ENCODE data around the gene PPP1R3F.
"Not testable (repeated sequence)": the region's sequence is repeated elsewhere in the genome, so short reads cannot be mapped to it uniquely, and the experiment has no call there.

The PPP1R3F gene

DNA sequence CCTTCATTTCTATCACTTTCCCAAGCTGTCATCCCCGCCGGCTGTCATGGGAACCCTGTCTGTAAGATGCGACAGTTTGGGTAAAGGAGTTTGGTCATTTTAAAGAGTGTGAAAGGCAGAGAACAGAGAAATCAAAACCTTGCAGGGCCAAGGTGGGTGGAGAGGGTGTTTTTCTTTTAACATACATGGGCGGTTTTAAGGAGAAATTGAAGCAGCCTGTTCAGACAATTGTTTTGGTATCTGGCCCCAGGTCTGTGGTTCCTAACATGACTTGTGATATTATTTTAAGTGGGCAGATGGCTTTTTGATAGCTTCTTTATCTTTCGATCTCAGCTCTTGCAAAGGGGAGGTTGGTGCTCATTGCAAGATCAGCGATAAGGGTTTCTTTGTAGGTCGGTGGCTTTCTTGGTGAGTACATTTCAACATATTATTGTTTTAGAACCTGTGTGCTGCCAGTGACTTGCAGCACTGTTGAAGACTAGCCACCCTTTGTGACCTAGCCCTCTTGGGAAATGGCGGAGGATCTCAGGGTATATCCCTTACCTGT lies 3.7 kb downstream of the PPP1R3F start:
- no peak for DNase-seq (ENCODE audit: low spot score)

DNA sequence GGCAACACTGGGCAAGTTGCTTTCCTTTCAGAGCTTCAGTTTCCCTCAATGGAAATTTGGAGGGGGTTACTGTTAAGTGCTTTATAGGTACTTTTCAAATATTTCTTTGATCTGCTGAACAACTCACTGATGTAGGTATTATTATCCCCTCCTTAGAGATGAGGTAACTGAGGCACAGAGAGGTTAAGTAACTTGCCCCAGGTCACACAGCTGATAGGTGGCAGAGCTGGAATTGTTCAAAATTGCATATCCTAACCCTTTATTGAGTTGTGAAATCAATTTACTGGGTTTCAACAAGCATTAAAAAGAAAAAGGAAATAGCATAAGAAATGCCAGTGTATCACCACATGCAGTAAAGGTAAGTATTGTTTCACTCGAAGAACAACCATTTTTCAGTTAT lies 6.6 kb downstream of the PPP1R3F start:
- no peak for DNase-seq (ENCODE audit: low spot score)

DNA sequence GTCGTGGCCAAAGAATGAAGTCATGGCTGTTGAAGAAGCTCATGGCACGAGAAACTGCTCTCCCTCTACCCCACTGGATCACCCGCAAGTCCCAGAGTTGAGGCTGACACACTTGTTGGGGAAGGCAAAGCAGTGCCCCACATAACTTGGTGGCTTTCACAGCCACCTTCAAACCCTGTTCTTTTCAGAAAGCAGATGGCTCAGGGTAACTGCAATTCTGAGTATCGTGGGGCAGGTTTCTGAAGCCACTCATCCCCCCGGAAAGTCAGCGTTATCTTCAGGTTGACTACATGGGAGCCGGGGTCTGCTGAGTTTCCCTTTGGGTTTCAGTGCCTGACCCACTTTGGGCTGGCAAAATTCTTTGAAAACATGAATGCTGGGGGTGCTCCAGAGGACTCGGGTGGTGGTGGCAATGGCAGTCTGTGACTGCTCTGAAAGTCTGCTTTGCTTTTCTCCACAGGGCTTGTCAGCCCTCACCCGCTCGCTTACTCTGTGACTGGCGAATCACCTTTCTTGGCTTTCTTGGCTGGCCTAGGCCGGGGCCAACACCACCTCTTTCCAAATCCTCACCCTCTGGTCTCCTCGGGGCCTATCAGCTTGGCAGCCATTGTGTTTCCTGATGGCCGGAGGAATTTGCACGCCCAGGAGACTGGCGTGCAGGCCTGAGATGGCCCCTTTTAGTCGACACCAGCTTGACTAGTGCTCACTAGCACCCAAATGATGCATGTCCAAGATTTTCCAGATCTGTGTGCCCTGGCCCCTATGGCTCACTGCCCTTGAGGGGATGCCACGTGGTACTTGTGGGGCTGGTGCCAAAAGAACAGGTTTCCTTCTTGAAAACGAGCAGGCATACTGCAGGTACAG lies 7.3 kb downstream of the PPP1R3F start:
- no peak for DNase-seq (ENCODE audit: low spot score)

GRCh38 chrX:49277535-49277830 lies 7.9 kb downstream of the PPP1R3F start:
- DNase-seq (ENCODE audit: low spot score), result no peak

GRCh38 chrX:49278081-49278480 lies 8.5 kb downstream of the PPP1R3F start:
- no peak for DNase-seq (ENCODE audit: low spot score)

GRCh38 chrX:49282647-49283011 lies 13.0 kb downstream of the PPP1R3F start:
- DNase-seq (ENCODE audit: low spot score), result no peak

- DNase-seq (ENCODE audit: low spot score), result no peak
Measured at GRCh38 chrX:49284212-49284611, 14.6 kb downstream of the PPP1R3F start.

DNA sequence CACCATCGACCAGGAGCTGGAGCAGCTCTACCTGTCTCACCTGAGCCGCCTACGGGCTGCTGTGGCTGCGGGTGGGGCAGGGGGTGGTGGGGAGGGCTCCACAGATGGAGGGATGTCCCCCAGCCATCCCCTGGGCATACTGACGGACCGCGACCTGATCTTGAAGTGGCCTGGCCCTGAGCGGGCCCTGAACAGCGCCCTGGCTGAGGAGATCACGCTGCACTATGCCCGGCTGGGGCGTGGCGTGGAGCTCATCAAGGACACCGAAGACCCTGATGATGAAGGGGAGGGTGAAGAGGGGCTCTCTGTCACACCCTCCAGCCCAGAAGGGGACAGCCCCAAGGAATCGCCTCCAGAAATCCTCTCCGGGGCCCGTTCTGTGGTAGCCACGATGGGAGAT lies 16.5 kb downstream of the PPP1R3F start:
- DNase-seq (ENCODE audit: low spot score), result no peak

DNA sequence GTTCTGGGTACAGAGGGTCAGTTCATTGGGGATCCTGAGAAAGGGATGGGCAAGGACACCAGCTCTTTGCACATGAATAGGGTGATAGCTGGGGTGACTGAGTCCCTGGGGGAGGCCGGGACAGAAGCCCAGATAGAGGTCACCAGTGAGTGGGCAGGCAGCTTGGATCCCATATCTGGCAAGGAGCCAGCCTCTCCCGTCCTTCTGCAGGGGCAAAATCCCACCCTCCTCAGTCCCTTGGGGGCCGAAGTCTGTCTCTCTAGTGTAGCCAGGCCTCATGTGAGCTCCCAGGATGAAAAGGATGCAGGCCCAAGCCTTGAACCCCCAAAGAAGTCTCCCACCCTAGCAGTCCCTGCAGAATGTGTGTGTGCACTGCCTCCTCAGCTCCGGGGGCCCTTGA lies 17.0 kb downstream of the PPP1R3F start:
- DNase-seq (ENCODE audit: low spot score), result no peak

DNA sequence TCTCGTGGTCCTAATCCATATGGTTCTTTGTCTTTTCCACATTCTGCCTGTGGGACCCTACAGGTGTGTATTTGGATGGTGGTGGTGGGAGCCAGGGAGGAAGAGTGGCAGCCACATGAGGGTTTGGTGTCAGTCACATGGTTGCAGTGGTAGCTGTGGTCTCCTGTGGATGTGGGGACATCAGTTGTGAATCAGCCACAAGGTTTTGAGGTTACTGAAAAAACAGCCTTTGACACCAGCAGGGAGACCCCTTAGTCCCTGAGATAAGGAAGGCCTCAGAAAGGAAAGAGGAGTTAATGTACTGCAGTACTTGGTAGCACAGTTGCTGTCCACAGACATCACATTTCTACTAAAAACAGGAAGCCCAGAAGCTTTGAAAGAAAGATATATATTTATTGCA lies 18.1 kb downstream of the PPP1R3F start:
- no peak for DNase-seq (ENCODE audit: low spot score)

- no peak for DNase-seq (ENCODE audit: low spot score)
Measured at GRCh38 chrX:49290215-49290614, 20.6 kb downstream of the PPP1R3F start.

DNA sequence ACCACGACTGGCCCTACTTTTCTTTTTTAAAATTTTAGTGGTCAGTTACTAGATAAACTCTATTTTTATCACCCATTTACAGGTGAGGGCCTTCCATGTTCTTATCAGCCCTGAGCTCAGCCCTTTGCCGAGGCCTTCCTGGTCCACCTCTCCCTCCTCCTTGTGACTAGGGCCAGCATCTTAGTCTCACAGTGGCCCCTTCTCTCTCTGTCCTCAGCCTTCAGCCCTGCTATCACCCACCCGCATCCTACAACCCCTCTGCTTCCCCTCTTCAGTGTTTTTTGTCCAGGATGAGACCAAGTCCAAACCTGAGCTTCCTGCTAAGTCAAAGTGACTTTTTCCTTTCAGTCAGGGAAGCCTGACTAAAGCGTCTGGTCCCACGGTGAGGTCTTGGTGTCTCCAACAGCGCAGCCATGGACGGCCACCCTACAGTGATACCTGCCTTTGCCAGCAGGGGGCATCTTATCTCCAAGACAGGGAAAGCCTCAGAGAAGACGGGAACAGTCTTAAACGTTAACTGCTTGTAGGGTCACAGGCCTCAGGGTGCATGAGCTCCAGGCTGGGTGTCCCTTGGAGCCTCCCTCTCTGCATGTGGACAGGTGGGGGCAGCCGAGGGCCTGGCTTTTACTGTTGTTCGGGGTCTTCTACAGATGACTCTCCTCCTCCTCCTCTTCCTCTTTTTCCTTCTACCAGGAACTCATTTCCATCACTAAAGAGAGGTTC lies 22.2 kb downstream of the PPP1R3F start:
- peak; percentile 22 for DNase-seq (ENCODE audit: low spot score)

DNA sequence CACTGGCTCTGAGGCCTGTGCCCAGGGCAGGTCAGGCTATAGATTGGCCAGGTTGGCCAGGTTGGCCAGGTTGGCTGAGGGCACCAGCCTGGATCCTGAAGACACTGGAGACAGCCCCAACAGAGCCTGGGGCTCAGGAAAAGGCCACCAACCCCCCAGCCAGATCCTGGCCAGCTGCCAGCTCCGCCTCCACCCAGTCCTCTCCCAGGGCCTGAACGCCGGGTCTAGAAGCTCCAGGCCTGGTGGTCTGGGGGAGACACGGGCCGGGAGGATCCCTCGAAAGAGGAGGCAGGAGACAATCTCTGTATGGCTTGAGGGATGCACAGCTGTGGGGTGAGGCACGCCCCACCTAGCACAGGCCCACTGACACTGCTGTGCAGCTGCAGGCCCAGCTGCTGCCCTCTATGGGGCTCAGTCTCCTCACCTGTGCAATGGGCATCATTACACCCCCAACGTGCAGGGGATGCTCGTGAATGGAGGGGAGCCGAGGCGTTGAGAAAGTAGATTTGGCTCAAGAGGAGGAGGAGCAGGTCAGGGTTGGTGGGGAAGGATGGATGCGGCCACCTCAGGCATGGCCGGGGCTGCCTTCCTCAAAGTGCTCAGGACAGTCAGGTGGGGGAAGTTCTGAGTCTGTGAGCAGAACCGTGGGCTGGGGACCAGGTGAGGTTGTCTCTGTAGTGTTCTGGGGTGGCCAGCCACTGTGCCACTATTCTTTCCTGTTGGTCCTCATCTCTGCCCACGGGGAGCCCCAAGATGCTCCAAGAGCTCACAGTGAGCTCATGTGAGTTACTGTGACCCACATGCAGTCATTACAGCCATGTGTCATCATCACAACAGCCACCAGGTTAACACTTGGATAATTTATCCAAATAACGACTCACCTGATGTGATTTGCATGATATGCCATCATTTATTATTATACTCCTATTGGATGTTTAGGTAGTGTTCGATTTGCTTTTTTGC lies 23.1 kb downstream of the PPP1R3F start:
- DNase-seq (ENCODE audit: low spot score), result no peak

DNA sequence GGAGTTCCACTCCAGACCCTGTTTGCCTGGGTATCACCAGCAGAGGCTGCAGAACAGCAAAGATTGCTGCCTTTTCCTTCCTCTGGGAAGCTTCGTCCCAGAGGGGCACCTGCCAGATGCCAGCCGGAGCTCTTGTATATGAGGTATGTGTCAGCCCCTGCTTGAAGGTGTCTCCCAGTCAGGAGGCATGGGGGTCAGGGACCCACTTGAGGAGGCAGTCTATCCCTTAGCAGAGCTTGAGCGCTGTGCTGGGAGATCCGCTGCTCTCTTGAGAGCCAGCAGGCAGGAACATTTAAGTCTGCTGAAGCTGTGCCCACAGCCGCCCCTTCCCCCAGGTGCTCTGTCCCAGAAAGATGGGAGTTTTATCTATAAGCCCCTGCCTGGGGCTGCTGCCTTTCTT lies 29.7 kb downstream of the PPP1R3F start:
- DNase-seq (ENCODE audit: low spot score), result not testable (repeated sequence)

DNA sequence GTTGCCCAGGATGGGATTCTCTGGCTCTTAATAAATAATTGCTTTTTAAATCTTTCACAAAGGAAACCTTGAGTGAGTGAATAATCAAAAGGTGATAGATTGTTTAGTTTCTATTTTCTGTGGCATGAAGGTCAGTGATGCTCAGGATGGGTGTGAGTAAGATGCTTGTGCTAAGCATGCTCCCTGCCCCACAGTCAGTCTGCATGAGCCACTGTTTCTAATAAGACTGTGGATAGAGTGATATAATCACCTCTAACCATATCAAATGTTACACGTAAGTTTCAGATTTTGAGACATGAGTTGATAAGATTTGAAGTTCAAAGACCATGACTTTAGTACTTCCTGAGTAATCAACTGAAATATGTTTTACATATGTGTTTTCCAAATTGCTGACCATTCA lies 31.1 kb downstream of the PPP1R3F start:
- no peak for DNase-seq (ENCODE audit: low spot score)

GRCh38 chrX:49303346-49303745 lies 33.8 kb downstream of the PPP1R3F start, which contains the start of gene GAGE10:
GAGE10 (plus strand) TSS chrX:49303646; CDS start chrX:49304860, 1,214 bp downstream.
- DNase-seq (ENCODE audit: low spot score), result no peak

GRCh38 chrX:49307775-49308174 lies 38.2 kb downstream of the PPP1R3F start:
- not testable (repeated sequence) for DNase-seq (ENCODE audit: low spot score)

DNA sequence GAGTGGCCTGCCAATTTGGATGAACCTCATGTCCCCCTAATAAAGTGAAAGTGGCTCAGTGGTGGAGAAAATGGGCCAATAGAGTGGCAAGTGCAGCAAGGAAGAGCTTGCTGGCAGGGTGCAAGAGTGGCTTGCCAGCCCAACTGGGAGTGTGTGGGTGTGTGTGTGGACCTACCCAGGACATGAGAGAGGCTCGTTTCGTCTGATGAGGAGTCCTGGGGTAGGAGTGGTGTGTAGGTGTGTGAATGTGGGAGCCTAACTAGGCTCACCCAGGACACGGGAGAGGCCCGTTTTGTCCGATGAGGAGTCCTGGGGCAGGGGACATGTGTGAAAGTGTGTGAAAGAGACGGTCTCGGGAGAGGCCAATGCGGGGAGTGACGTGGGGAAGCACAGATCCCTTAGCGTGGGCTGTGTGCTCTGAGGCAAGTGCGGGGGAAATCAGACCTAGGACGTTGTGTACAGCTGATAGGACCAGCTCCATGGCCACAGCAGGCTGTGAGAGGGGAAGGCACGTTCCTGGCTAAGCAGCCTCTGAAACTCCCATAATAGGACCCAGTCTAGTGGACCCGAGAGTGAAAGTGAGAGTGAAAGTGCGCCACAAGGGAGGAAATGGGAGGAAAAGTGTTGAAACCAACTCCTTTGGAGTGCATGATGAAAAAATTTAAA lies 39.1 kb downstream of the PPP1R3F start:
- DNase-seq (ENCODE audit: low spot score), result peak; percentile 8

- peak; percentile 3 for DNase-seq (ENCODE audit: low spot score)
Measured at GRCh38 chrX:49309401-49309981, 39.9 kb downstream of the PPP1R3F start.

GRCh38 chrX:49310371-49310770 lies 40.8 kb downstream of the PPP1R3F start:
- no peak for DNase-seq (ENCODE audit: low spot score)

DNA sequence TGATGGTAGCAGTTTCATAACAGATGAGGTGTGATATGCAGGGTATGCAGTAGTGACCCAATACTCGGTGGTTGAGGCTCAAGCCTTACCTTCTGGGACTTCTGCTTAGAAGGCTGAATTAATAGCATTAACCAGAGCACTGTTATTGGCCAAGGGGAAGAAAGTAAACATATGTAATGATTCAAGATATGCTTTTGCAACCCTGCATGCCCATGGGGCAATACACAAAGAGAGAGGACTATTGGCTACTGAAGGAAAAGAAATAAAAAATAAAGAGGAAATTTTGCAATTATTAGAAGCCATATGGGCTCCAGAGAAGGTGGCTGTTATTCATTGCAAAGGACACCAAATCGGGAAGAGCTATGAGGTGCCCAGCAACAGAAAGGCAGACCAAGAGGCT lies 42.6 kb downstream of the PPP1R3F start:
- DNase-seq (ENCODE audit: low spot score), result no peak
